ENCODE results near the gene NISCH. TPM values are rescaled to one million over a fixed set of nuclear protein-coding genes. Genes with fewer than 3 reads are reported as not detected.

The NISCH gene
- total and polyA plus RNA-seq, 2 experiments from 2014 or later, result 58.9 to 74.5 TPM

DNA sequence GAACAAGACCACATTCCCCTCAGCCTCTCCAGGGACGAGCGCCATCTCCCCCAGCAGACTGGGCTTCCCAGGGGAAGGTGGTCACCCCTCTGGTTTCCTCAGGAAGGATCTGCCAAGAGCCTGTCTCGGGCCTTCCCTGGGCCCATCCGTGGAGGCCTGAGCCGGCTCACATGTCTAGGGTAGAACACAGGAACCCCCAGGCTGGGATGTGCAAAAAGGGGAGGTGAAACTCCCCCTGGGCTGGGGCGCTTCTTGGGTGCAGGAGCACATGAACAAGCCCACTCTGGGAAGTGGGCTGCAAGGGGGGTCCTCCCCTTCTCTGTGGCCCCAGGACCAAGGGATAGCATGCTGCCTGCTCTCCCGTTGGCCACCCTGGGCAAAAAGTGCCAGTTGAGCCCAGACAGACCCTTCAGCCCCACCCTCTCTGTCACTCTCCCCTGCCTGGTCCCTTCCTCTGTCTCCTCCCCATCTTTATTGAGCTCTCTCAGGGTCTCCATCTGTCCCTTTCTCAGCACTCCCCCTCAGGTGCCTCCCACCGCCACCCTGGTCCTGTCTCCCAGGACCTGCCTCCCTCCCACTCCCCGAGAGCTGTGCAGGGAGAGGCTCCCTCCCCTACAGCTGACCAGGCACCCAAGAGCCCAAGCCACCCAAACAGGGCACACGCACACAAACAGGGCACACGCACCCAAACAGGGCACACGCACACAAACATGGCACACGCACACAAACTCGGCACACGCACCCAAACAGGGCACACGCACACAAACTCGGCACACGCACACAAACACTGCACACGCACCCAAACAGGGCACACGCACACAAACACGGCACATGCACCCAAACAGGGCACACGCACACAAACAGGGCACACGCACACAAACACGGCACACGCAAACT is 11.4 kb upstream of the NISCH start:
- no peaks in the 10 kb centered on the region for H3K27me3 ChIP-seq
- H3K4me3 ChIP-seq, result no peak overlapping the region
- no peaks in the 10 kb centered on the region for H3K79me2 ChIP-seq
- no peaks in the 10 kb centered on the region for H3K9me3 ChIP-seq (ENCODE audit: low read depth)
- no peaks in the 10 kb centered on the region for H3K9me2 ChIP-seq (replicated peaks; ENCODE audit: insufficient read depth)
- TF ChIP-seq EZH2 (IDR thresholded peaks at IDR 0.05; ENCODE audit: borderline replicate concordance) (no peak), EZH2phosphoT487 (IDR thresholded peaks at IDR 0.05; ENCODE audit: low read depth, severe bottlenecking, unreplicated experiment) (no peak)
- TF ChIP-seq, protein P1, sequence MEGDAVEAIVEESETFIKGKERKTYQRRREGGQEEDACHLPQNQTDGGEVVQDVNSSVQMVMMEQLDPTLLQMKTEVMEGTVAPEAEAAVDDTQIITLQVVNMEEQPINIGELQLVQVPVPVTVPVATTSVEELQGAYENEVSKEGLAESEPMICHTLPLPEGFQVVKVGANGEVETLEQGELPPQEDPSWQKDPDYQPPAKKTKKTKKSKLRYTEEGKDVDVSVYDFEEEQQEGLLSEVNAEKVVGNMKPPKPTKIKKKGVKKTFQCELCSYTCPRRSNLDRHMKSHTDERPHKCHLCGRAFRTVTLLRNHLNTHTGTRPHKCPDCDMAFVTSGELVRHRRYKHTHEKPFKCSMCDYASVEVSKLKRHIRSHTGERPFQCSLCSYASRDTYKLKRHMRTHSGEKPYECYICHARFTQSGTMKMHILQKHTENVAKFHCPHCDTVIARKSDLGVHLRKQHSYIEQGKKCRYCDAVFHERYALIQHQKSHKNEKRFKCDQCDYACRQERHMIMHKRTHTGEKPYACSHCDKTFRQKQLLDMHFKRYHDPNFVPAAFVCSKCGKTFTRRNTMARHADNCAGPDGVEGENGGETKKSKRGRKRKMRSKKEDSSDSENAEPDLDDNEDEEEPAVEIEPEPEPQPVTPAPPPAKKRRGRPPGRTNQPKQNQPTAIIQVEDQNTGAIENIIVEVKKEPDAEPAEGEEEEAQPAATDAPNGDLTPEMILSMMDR (IDR thresholded peaks at IDR 0.05; ENCODE audit: poor library complexity), result no peak
- WGBS (ENCODE audit: low lambda C conversion rate, missing lambda C conversion rate), result 95% methylated on average over 25 of the region's 25 CpGs
- no peak overlapping the region for H3K4me2 ChIP-seq
- no peaks in the 10 kb centered on the region for H3K36me3 ChIP-seq (replicated peaks; ENCODE audit: insufficient read depth, low read depth)
- H4K20me1 ChIP-seq (ENCODE audit: insufficient read depth, poor library complexity, severe bottlenecking), result no peaks in the 10 kb centered on the region
- no peak for DNase-seq (ENCODE audit: low spot score)
- no peaks in the 10 kb centered on the region for H3K4me1 ChIP-seq (ENCODE audit: insufficient read depth)
- no peak overlapping the region for H2AFZ ChIP-seq
- H3K27ac ChIP-seq, result no peak overlapping the region

DNA sequence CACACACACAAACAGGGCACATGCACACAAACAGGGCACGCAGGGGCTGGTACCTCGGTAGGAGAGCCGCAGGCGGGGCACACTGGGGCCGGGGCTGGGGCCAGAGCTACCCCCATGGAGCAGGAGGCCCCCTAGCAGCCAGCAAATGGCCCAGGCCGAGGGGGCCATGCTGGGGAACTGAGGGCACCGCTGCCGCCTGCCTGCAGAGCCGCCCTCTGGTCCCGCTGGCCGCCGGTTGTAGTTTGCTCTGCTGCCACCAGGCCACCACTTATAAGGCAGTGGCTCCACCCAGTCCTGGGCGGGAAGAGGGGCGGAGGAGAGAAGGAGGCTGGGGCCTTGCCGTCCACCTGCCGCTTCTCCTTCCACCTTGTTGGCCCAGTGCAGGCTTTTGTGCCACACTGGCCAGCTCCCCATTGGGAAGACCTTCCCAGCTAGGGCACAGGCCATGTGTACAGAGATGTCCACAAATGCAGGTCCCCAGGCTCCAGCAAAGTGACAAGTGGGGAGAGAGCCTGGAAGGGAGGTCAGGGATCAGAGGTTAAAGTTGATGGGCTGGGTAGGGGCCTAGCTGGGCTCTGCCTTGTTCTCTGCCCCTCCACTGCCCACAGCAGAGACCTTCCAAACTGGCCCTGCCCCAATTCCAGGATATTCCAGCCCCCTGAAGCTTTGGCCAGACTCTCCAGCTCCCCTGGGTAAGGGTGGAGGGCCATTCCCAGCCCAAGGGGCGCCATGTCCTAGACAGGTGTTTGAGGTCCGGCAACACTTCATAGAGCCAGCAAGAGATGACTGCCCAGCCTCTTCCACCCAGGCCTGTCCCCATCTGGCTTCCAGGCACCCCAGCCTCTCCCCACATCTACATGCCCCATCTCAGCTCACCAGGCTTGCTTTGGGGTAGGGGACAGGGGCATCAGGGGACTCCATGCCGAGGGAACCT is 10.3 kb upstream of the NISCH start, which contains the start of gene SEMA3G:
Gene SEMA3G, minus strand, starts transcription at position 244 of the 934 bp plus-strand sequence. Its CDS starts 76 bp downstream, at position 168.
- Histone ChIP-seq H3K27ac (no peak within 1 kb of the TSS), H3K9me2 (replicated peaks; ENCODE audit: insufficient read depth) (no peaks in the 10 kb centered on the region), H3K4me1 (ENCODE audit: insufficient read depth) (no peaks in the 10 kb centered on the region), H3K36me3 (replicated peaks; ENCODE audit: insufficient read depth, low read depth) (no peaks in the 10 kb centered on the region), H3K27me3 (no peaks in the 10 kb centered on the region), H3K4me3 (no peak within 1 kb of the TSS), H2AFZ (no peak within 1 kb of the TSS), H4K20me1 (ENCODE audit: insufficient read depth, poor library complexity, severe bottlenecking) (no peaks in the 10 kb centered on the region), H3K4me2 (peak within 1 kb of the TSS; percentile 47), H3K9me3 (ENCODE audit: low read depth) (no peaks in the 10 kb centered on the region), H3K79me2 (no peaks in the 10 kb centered on the region)
- DNase-seq (ENCODE audit: low spot score), result peak; percentile 86
- WGBS (ENCODE audit: low lambda C conversion rate, missing lambda C conversion rate), result 35% methylated on average over 19 of the region's 19 CpGs
- no peak for TF ChIP-seq EZH2phosphoT487 (IDR thresholded peaks at IDR 0.05; ENCODE audit: low read depth, severe bottlenecking, unreplicated experiment)
- TF ChIP-seq EZH2 (IDR thresholded peaks at IDR 0.05; ENCODE audit: borderline replicate concordance), result no peak
- TF ChIP-seq, protein P1 (IDR thresholded peaks at IDR 0.05; ENCODE audit: poor library complexity), result peak; percentile 30

DNA sequence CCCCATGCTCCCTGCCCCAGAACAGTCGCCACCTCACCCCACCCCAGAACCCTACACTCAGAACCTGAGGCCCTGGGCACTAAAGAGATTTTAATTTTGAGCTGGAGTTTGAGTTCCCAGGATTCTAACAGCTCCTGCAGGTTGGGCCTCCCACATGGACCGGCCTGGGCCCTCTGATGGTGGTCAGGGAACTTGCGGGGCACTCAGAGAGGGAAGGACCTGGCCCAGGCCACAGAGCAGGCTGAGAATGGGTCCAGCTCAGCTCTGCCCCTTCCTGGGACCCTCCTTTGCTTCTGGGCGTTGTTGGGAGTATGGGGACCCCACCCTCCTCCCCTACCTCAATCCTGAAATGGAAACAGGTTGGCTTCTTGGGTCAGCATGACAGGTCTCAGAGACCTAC is 9.4 kb upstream of the NISCH start:
- 87% methylated on average over 4 of the region's 4 CpGs for WGBS (ENCODE audit: low lambda C conversion rate, missing lambda C conversion rate)
- Histone ChIP-seq H3K27ac (no peak overlapping the region), H3K4me3 (no peak overlapping the region), H3K9me3 (ENCODE audit: low read depth) (no peaks in the 10 kb centered on the region), H3K9me2 (replicated peaks; ENCODE audit: insufficient read depth) (no peaks in the 10 kb centered on the region), H2AFZ (no peak overlapping the region), H3K36me3 (replicated peaks; ENCODE audit: insufficient read depth, low read depth) (no peaks in the 10 kb centered on the region), H3K4me1 (ENCODE audit: insufficient read depth) (no peaks in the 10 kb centered on the region), H3K27me3 (no peaks in the 10 kb centered on the region), H3K4me2 (no peak overlapping the region), H4K20me1 (ENCODE audit: insufficient read depth, poor library complexity, severe bottlenecking) (no peaks in the 10 kb centered on the region), H3K79me2 (no peaks in the 10 kb centered on the region)
- TF ChIP-seq, protein P1 (IDR thresholded peaks at IDR 0.05; ENCODE audit: poor library complexity), result no peak
- TF ChIP-seq EZH2phosphoT487 (IDR thresholded peaks at IDR 0.05; ENCODE audit: low read depth, severe bottlenecking, unreplicated experiment) (no peak), EZH2 (IDR thresholded peaks at IDR 0.05; ENCODE audit: borderline replicate concordance) (no peak)
- DNase-seq (ENCODE audit: low spot score), result no peak
